ENCODE measurements around the gene JKAMP.
A peak's percentile ranks its signal among the peaks of the same experiment; 100 is the strongest.
"Not testable (repeated sequence)": the region's sequence is repeated elsewhere in the genome, so short reads cannot be mapped to it uniquely, and the experiment has no call there.

The JKAMP gene, protein sequence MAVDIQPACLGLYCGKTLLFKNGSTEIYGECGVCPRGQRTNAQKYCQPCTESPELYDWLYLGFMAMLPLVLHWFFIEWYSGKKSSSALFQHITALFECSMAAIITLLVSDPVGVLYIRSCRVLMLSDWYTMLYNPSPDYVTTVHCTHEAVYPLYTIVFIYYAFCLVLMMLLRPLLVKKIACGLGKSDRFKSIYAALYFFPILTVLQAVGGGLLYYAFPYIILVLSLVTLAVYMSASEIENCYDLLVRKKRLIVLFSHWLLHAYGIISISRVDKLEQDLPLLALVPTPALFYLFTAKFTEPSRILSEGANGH

DNA sequence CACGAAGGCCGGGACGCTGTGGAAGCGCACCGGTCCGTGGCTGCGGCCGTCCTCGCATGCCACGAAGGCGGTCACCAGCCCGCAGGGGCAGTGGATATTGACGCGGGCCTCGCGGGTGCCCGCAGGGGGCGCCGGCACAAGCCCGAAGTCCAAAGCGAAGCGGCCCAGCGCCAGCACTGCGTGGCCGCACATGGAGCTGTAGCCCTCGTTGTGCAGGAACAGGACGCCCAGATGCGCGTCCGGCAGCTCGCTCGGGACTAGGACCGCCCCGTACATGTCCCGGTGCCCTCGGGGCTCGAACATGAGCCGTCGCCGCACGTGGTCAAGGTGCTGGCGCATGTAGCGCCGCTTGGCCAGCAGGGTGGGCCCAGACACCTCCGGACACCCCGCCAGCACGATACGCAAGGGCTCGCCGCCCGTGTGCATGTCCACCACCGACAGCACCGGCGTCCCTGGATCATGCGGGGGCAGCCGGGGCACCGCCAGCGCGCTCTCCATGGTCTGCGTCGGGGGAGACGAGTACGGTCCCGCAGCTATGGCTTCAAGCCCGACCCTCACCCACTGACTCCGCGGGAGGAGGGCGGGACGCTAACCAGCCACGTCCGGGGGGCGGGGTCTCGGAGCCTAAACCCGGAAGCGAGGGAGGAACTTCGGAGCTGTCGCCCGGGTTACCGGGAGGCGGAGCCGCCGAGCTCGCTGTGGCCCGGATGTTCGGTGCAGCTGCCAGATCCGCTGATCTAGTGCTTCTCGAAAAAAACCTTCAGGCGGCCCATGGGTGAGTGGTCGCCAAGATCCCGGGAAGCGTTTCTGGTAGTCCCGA lies at the start of gene JKAMP, which contains the start of gene L3HYPDH:
Gene JKAMP, plus strand, starts transcription at position 699 of the 820 bp plus-strand sequence. Its CDS starts 73 bp downstream, at position 772.
Gene L3HYPDH, minus strand, starts transcription at position 590 of the 820 bp plus-strand sequence. Its CDS starts 92 bp downstream, at position 498.
- peak; percentile 98 for DNase-seq

DNA sequence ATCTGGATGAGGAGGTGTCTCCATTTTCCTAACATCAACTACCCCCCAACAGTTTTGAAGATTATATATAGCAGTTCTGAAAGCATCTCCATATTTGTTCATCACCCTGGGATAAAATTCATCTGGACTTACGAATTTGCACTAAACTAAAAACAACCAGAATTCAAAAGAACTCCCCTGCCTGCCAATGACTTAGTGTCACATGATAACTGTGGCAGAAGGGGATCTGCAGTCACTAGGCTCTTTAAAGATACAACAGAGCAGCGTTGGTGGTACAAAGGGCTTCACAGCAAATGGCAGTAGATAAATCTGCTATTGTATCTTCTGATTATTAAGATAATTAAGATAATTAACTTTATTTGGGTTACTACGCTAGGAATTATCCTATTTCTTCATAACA lies 49.2 kb upstream of the JKAMP start:
- DNase-seq = no peak

DNA sequence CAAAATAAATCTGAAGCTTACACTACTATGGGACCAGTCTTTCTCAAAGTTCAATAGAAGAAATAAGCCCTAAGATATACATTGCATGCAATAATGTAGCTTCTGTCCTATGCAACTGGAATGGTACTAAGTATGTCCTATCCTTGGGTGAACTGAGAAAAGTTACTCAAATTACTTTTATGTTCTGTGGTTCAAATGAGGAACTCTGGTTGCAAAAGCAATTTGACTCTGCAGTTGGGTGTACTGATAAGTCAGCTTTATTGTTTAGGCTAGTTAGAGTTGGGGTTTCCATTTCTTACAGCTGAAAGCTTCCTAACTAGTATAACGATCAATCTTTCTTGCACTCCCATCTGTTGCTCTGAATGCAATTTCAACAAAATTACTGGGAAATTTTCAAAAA lies 48.3 kb upstream of the JKAMP start:
- peak; percentile 51 for DNase-seq

DNA sequence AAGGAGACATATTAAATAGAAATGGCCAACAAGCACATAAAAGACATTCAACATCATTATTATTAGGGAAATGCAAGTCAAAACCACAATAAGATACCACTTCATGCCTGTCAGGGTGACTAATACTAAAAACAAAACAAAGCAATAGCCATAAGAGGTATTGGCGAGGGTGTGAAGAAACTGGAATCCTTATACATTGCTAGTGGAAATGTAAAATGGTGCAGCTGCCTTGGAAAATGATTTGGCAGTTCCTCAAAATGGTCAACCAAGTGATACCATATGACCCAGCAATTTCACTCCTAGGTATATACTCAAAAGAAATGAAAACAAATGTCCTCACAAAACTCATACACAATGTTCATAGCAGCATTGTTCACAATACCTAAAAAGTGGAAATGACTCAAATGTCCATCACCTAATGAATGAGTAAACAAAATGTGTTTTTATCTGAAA lies 46.1 kb upstream of the JKAMP start:
- peak; percentile 9 for DNase-seq

DNA sequence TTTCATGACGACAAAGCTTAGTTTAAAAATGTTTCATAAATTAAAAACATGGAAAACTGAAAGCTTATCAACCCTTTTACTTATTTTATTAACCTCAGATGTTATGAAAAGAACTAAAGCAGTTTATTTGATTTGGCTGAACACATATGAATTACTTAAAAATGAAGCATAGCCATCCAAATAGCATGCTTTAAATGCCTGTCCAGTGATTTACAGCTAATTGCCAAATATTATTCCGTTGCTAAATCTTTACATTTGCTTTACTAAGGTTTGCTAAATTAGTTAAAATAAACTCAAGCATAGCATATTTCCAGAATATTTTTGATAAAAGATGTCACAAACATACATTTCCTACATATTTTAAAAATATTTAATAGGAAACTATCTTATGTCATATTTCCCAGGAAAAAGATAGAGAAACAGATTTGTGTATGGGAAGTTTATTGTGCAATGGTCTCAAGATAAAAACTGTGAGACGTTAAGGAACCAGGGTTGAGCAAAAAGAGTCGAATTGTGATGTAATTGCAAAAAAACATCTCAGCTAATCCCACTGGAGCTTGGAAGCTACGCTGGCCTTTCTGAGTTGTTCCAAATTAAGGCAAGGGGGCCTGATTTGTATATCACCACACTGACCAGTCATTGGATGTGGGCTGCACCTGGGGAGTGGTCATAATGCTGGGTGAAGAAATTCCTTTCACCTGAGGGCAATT lies 44.9 kb upstream of the JKAMP start:
- peak; percentile 32 for DNase-seq

DNA sequence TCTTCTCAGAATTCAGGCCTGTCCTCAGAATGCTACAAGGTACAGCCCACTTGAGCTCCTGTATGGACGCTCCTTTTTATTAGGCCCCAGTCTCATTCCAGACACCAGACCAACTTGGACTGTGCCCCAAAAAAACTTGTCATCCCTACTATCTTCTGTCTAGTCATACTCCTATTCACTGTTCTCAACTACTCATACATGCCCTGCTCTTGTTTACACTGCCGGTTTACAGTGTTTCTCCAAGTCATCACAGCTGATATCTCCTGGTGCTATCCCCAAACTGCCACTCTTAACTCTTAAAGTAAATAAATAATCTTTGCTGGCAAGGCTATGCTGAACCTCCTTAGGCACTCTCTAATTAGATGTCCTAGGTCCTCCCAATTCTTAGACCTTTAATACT lies 35.6 kb upstream of the JKAMP start:
- DNase-seq = not testable (repeated sequence)

DNA sequence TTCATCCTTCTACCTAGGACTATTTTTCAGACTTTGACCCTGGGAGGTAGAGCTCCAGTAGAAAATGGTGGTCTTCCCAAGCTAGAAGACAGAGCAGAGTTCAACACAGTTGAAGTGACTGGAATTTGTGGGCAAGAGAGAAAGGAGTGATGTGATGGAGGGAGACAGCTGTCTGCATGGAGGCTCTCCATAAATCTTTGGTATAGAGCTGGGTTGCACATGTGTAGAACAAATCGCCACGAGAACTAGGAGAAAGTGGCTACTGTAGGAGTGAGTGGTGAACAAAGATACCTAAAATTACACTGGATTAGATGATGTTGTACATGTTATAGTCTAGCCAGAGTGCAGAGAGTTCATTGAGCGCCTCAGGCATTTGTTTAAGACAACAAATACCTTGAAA lies 33.6 kb upstream of the JKAMP start:
- no peak for DNase-seq

DNA sequence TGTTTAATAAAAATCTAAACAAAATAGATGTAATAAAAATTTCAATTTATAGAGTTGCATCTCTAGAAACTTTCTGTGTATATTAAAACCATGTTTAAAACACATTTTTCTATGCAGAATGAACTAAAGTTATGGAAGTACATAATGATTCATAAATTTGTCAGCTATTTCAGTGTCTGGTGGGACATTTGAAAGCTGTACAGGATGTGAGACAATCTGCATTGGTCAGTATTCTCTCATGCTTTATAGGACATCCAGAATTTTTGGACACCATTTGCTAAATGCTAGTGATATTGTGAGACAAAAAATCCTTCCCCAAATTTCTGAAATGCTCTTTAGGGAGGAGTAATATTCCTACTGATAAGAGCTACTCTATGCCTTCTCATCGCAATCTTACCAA lies 32.5 kb upstream of the JKAMP start:
- no peak for DNase-seq

DNA sequence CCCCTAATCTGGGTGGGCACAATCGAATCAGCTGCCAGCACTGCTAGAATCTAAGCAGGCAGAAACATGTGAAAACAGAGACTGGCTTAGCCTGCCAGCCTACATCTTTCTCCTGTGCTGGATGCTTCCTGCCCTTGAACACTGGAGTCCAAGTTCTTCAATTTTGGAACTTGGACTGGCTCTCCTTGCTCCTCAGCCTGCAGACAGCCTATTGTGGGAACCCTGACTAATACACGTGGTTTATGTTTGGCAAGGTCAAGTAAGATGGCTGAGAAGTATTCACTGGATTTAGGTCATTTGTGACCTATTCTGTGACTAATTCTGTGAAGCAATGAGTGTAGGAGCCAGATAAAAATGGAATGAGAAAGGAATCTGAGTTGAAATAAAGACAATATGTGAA lies 30.2 kb upstream of the JKAMP start:
- no peak for DNase-seq

DNA sequence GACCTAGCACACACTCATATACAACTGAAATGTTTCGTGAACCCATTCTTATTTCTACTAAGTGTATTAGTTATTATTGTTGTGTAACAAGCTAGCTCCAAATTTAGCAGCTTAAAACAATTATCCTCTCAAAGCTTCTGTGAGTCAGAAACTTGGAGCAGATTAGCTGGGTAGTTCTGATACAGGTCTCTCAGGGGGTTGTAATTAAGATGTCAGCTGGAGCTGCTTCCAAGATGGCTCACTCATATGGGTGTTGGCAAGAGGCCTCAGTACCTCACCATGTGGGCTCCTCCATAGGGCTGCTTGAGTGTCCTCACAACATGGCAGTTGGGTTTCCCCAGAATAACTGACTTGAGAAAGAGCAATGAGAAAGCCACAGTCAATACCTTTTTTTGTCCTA lies 28.9 kb upstream of the JKAMP start:
- no peak for DNase-seq

DNA sequence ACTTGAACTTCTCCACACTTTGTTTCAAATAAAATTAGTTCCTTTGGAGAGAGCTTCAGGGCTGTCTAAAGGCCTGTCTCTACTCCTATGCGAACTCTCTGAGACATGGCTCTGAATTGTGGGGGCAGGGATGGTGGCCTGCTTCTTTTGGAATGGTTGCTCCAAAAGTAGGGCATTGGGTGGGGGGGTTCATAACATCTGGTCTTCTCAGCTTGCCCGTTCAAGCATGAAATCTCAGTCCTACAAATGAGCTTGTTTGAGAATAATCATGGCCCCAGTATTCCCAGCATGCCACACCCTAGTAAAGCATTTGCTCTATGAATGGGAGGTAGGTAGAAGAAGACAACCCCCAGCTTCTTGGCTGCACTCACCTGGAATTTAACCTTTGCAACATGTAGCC lies 25.8 kb upstream of the JKAMP start:
- no peak for DNase-seq

DNA sequence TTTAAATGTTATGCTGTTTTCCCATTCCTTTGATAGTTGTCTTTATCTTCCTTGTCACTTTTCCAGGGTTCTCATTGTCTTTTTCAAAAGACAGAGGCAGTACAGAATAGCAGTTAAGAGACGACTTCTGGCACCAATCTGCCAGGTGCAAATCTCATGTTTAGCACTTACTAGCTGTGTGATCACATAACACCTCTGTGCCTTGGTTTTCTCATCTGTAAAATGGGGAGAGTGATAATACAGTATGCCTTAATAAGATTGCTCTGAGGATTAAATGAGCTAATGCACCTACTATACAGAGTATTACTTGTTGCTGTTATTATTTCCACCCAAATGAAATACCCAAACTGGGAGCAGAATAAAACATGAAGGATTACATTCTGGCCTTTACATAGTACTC lies 23.9 kb upstream of the JKAMP start:
- DNase-seq = no peak

DNA sequence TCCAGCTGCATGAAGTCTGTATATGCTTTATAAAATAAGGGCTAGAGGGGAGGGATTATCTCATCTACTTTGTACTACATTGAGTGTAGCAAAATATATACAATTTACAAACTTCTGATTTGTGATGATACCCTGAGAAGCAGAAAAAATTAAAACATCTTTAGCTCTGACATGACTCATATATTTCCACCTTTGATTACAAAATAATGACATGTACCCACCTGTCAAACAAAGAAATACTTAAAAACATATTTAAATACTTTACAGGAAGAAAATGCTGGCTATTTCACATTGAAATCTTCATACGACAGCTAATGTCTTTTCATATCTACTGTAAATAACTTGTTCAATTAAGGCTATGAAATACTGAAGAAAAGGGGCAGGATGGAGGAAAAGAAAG lies 22.4 kb upstream of the JKAMP start:
- no peak for DNase-seq

DNA sequence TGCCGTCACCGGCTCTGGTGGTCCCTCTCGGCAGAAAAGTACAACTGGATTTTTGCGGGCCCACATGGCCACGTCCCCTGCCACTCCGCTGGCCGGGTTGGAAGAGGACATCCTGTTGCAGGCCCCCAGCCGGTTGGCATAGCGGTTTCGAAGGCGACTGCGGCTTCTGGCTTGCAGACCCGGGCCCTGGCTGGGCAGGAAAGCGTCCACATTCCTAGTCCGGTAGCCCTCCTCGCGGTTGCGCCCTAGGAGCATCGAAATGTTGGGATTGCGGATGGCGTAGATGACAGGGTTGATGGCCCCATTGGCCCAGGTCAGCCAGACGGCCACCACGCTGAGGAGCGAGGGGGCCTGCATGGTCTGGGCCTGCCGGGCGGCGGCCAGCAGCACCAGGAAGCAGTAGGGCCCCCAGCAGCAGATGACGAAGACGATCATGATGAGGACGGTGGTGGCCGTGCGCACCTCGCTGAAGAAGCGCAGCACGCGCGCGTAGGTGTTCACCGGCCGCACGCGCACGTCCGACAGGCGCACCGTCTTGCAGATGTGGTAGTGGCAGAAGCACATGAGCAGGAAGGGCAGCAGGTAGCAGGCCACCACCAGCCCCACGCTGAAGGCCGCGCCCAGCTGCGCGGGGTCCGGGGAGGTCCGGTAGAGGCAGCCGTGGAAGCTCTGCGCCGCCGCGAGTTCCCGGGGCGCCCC lies 20.4 kb upstream of the JKAMP start:
- no peak for DNase-seq

DNA sequence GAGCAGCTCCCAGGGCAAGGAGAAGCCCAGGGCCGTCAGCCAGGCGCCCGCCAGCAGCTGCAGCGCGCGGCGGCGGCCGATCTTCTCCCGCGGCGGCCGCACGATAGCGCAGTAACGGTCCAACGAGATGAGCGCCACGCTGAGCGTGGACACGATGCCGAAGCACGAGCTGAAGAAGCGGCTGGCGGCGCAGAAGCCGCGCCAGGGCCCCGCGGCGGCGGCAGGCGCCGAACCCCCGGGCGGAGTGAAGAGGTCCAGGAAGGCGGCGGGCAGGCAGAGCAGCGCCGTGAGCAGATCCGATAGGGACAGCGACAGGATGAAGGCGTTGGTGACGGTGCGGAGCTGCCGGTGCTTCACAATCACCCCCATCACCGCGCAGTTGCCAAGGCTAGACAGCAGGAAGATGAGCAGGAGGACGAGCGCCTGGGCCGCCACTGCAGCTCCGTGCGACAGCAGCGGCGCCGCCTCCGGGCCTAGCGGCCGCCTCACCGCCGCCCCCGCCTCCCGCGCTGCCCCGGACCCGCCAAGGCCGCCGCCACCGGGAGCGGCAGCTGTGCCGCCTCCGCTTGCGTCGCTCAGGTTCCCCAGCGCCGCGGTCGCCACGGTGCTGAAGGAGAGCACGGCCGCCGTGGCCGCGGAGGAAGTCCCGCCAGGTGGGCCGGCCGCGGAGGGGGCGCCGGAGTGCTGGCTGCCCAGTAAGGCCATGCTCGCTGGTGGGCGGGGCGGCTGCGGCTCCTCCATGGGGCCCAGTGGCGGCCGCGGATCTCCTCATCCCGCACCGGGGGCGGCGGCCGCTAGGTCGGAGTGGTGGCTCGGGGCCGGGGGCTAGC lies 19.6 kb upstream of the JKAMP start:
- peak; percentile 11 for DNase-seq

DNA sequence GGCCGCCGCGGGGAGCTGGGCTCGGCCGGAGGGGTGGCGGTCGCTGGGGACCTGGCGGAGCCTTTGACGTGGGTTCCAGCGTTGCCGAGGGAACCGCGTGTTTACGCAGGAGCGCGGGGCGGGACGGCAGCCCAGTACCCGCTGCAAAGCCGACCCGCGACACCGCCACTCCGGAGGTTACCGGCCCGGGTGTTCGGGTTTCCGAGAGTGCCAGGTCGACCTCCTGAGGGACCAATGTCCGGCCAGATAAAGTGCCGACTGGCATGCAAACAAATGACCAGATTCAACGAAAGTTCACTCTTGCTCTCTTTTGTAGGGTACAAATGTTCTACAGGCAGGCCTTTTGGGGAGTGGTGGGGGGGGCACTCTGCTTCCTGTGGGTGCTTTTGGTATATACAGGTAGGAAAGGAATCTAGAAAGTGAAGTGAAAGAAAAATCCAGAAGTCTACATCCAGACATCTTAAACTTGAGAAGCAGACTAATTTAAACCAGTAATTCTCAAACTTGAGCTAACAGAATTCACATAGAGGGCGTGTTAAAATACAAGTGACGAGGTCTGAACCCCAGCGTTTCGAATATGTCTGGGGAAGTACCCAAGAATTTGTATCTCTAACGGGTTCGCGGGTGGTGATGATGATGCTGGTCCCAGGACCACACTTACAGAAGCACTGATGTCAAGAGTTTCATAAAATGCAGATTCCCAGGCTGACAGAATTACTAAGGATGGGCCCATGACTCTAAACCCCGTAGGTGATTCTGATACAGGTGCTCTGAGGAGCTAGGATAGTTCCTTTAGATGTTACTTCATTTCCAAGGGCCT lies 18.8 kb upstream of the JKAMP start, which contains the start of gene GPR135:
Gene GPR135, minus strand, starts transcription at position 65 of the 820 bp plus-strand sequence. CDS start 154 bp downstream, outside the sequence.
- DNase-seq = no peak

DNA sequence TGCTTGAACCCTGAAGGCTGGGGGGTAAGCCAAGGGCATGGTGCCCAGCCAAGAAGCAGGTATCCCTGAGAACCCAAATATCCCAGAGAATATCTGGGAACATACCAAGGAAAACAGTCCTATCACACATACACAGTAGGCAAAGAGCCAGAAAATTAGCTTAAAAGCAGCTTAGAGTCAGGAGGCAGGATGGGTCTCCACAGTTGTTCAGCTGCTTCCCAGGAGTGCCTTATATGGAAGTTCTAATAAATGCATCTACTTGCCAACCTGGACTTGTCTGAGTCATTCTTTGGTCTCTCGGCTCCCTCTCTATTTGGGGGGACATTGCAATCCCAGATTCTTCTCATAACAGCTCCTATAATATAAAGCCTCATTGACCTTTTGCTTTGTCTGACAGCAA lies 10.1 kb upstream of the JKAMP start:
- no peak for DNase-seq

DNA sequence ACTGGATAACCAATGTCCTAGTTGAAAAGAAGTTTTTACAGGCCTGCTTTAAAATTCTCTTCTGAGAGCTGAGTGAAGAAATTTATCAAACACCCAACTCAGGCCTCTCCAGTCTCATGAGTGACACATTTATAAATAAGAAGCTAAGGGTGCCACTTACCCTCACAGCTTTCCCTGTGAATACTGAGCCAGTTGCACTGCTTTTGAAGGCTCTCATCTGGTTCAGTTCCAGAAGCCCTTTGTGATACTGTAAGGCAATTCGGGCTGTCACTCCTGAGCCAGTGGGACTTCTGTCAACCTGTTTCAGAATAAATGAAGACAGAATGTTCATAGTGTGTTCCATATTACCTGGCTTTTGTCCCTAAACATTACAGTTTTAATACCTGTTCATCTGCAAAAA lies 8.6 kb upstream of the JKAMP start:
- DNase-seq = no peak

DNA sequence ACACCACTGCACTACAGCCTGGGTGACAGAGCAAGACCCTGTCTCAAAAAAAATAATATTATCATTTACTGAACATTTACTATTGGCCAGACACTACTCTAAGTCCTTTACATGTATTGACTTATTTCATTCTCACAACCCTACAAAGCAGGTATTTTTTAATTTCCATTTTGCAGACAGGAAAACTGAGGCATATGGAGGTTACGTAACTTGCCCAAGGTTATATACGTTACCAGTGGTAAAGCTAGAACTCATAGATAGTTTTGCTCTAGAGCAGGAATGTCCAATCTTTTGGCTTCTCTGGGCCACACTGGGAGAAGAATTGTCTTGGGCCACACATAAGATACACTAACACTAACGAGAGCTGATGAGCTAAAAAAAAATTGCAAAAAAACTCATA lies 5.8 kb upstream of the JKAMP start:
- no peak for DNase-seq

DNA sequence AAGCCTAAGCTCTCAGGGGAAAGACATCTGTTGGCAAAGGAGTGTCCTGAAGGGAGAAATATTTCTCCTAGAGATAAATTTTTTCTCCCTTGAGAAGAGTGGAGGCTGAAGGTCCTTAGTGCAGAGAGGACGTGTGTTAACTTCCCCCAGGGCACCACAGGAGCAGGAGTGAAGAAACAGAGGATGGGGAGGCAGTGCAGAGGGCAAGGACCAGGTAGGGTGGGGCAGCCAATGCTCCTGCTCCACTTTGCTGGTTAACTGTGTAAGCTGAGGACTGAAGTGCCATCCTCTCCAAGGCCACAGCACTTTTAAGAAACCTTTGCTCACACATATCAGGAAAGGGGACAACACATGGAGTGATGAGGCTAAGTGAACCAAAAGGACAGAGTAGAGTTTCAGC lies 4.2 kb upstream of the JKAMP start:
- no peak for DNase-seq

DNA sequence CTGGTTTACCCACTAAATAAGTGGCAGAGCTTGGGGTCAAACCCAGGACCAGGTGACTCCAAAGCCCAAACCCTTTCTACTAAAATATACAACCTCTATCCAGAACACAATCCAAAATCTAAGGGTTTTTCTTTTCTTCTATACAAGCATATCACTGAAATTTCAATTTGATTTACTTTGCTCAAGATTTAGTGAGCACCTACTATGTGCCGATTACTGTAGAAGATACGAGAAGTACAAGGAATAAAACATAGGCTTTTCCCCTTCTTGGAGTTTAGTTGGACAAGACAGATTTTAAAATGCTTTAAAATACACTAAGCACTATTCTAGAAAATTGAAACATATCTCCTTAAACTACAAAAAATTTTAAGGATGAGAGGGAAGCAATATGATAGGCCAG lies 2.9 kb upstream of the JKAMP start:
- DNase-seq = no peak
